PC-3 (cell line): ENCODE results near the gene PRDM12. TPM values are rescaled to one million over a fixed set of nuclear protein-coding genes. Genes with fewer than 3 reads are reported as not detected.

Experiments
- ATAC-seq: fragments of 200-7000 bp; cut with Tn5 transposase; 2 replicates; pipeline ENCODE4 v1.9.1; 2020; ENCODE audit warnings: mild to moderate bottlenecking, moderate library complexity
- BruUV-seq: library from RNA; stranded (reverse); fragments of 400-500 nt; replicated peaks from 2 replicates; lab custom pipeline; 2021; lab: Mats Ljungman, UMichigan
- CTCF ChIA-PET: fragments of 300-600 bp; sonication (Branson Sonifier 250); formaldehyde crosslinking; loops from one replicate; lab custom pipeline; 2022; ENCODE audit warnings: antibody characterized with exemption; lab: Charles Lee
- POLR2A ChIA-PET: fragments of 300-600 bp; sonication (Branson Sonifier 250); formaldehyde crosslinking; loops from one replicate; lab custom pipeline; 2022; ENCODE audit warnings: antibody characterized with exemption; ENCODE audit not compliant: unreplicated experiment; lab: Charles Lee
- DNase-seq: peaks from one replicate; pipeline ENCODE4 v3.0.0-alpha.2; 2015
- H2AFZ ChIP-seq: fragments of 300-600 bp; sonication (generic); 2 replicates; pipeline ENCODE4 v1.6.0; 2016; ENCODE audit warnings: antibody characterized with exemption, low read length
- H3F3A ChIP-seq: fragments of 300-600 bp; sonication (generic); one replicate; pipeline ENCODE4 v1.6.0; 2017; ENCODE audit warnings: antibody characterized with exemption, low read length, control low read depth, mild to moderate bottlenecking; ENCODE audit not compliant: unreplicated experiment
- H3K27ac ChIP-seq: fragments of 300-600 bp; sonication (generic); 2 replicates; pipeline ENCODE4 v1.5.1; 2016; ENCODE audit warnings: mild to moderate bottlenecking, low read length
- H3K27me3 ChIP-seq: fragments of 300-600 bp; sonication (generic); 2 replicates; pipeline ENCODE4 v1.6.1; 2016; ENCODE audit warnings: low read length, mixed read lengths
- H3K36me3 ChIP-seq: fragments of 300-600 bp; sonication (generic); 2 replicates; pipeline ENCODE4 v1.6.1; 2016; ENCODE audit warnings: low read depth, mixed run types, low read length, mixed read lengths
- H3K4me1 ChIP-seq: fragments of 300-600 bp; sonication (generic); 2 replicates; pipeline ENCODE4 v1.5.1; 2016; ENCODE audit warnings: low read length; ENCODE audit not compliant: insufficient read depth
- H3K4me2 ChIP-seq: fragments of 300-600 bp; sonication (generic); 2 replicates; pipeline ENCODE4 v1.6.0; 2016; ENCODE audit warnings: low read length
- H3K4me3 ChIP-seq: fragments of 300-600 bp; sonication (generic); 2 replicates; pipeline ENCODE4 v1.5.1; 2016; ENCODE audit warnings: mild to moderate bottlenecking, low read length, mixed read lengths
- H3K79me2 ChIP-seq: fragments of 300-600 bp; sonication (generic); 2 replicates; pipeline ENCODE4 v1.6.1; 2017; ENCODE audit warnings: low read length, mixed read lengths
- H3K9ac ChIP-seq: fragments of 300-600 bp; sonication (generic); 2 replicates; pipeline ENCODE4 v1.6.0; 2016; ENCODE audit warnings: mild to moderate bottlenecking, low read length
- H3K9me2 ChIP-seq: fragments of 300-600 bp; sonication (generic); replicated peaks from 2 replicates; pipeline ENCODE4 v1.6.1; 2016; ENCODE audit warnings: mixed run types, low read length, mixed read lengths
- H3K9me3 ChIP-seq: fragments of 300-600 bp; sonication (generic); 2 replicates; pipeline ENCODE4 v1.6.1; 2016; ENCODE audit warnings: low read length, mixed read lengths
- H4K20me1 ChIP-seq: fragments of 300-600 bp; sonication (generic); 2 replicates; pipeline ENCODE4 v1.6.1; 2016; ENCODE audit warnings: low read length, mixed read lengths
- CTCF ChIP-seq: fragments of 300-600 bp; sonication (generic); conservative IDR thresholded peaks from 2 replicates; pipeline ENCODE4 v1.5.1; 2017; ENCODE audit warnings: antibody characterized with exemption, low read depth, mild to moderate bottlenecking, low read length
- EZH2 ChIP-seq: fragments of 300-600 bp; sonication (generic); IDR thresholded peaks from one replicate; pipeline ENCODE4 v1.6.1; 2017; ENCODE audit warnings: antibody characterized with exemption, mild to moderate bottlenecking, low read length; ENCODE audit not compliant: unreplicated experiment
- EZH2phosphoT487 ChIP-seq: fragments of 300-600 bp; sonication (generic); IDR thresholded peaks from 2 replicates; pipeline ENCODE4 v1.6.1; 2018; ENCODE audit warnings: mild to moderate bottlenecking, antibody characterized with exemption, low read length, borderline replicate concordance
- intact Hi-C: fragments of 100-400 bp; cut with micrococcal nuclease; formaldehyde crosslinking; loops from 2 replicates; pipeline ENCODE4 v1.9.0; 2023
- microRNA-seq: library from miRNA; unstranded; fragments of <30 nt; microRNA quantifications from one replicate; pipeline ENCODE4 v1.1.0, GENCODE V29; 2020; ENCODE audit not compliant: unreplicated experiment
- total RNA-seq: library from RNA; depleted of rRNA; stranded (reverse); fragments of >200 nt; gene quantifications from 2 replicates; pipeline ENCODE4 v1.2.3, GENCODE V29; 2014; rRNA removed

The PRDM12 gene
- total RNA-seq, 1 experiment from 2014 or later: not detected

GRCh38 chr9:130731355-130731754, 67.0 kb downstream of the PRDM12 start:
- no peak for TF ChIP-seq EZH2phosphoT487
- TF ChIP-seq EZH2: no peak
- H2AFZ ChIP-seq: no peak overlapping the region
- DNase-seq (no peak), ATAC-seq (no peak)
- intact Hi-C loops: no loop called here
- peaks cover 41% of the 10 kb centered on the region for H3K4me1 ChIP-seq
- no peak overlapping the region for H3K9ac ChIP-seq
- ChIA-PET CTCF (no interaction called here), POLR2A (no interaction called here)
- no peak overlapping the region for H3K4me2 ChIP-seq
- H3K9me2 ChIP-seq: no peaks in the 10 kb centered on the region
- no peaks in the 10 kb centered on the region for H3K9me3 ChIP-seq
- H3F3A ChIP-seq: peaks cover 5% of the 10 kb centered on the region
- H3K4me3 ChIP-seq: no peak overlapping the region
- no peaks in the 10 kb centered on the region for H4K20me1 ChIP-seq
- H3K79me2 ChIP-seq: peaks cover 61% of the 10 kb centered on the region
- no peaks in the 10 kb centered on the region for H3K36me3 ChIP-seq
- no peak overlapping the region for H3K27ac ChIP-seq
- no peaks in the 10 kb centered on the region for H3K27me3 ChIP-seq
- BruUV-seq: no TSS peak

GRCh38 chr9:130732136-130732535, 67.7 kb downstream of the PRDM12 start:
- H3K9me2 ChIP-seq: no peaks in the 10 kb centered on the region
- H3F3A ChIP-seq: peaks cover 5% of the 10 kb centered on the region
- peak; percentile 41; the same call in 1 of the 2 replicates for TF ChIP-seq CTCF
- no peak for TF ChIP-seq EZH2
- BruUV-seq: no TSS peak
- no peak overlapping the region for H3K4me3 ChIP-seq
- POLR2A ChIA-PET: no interaction called here
- no peak overlapping the region for H3K4me2 ChIP-seq
- peaks cover 41% of the 10 kb centered on the region for H3K4me1 ChIP-seq
- no peak for DNase-seq
- intact Hi-C loops: no loop called here
- ATAC-seq: no peak
- H3K27me3 ChIP-seq: no peaks in the 10 kb centered on the region
- no peaks in the 10 kb centered on the region for H3K9me3 ChIP-seq
- no peak overlapping the region for H2AFZ ChIP-seq
- no peaks in the 10 kb centered on the region for H3K36me3 ChIP-seq
- H3K9ac ChIP-seq: no peak overlapping the region
- CTCF ChIA-PET: interaction anchor here (0.7 to 0.8 kb wide), 2 partner anchors 17 to 25 kb away, joined by 4 read pairs; no protein-coding TSS in a partner anchor
- H3K79me2 ChIP-seq: peaks cover 57% of the 10 kb centered on the region
- H4K20me1 ChIP-seq: no peaks in the 10 kb centered on the region
- no peak overlapping the region for H3K27ac ChIP-seq

Small RNA genes within 50 kb of the gene (microRNA-seq; reads per million reads assigned to microRNA genes)
- gene MIR6856: not detected

Other genes with a start within 250 kb of the PRDM12 start
- gene ASS1, start 219.6 kb upstream of the PRDM12 start, total RNA-seq: 74.1 and 83.0 TPM in 2 replicates
- 53.7 and 59.6 TPM in 2 replicates for gene FUBP3, start 85.0 kb upstream of the PRDM12 start, total RNA-seq
- gene EXOSC2, start 29.2 kb downstream of the PRDM12 start, total RNA-seq: 33.5 and 40.4 TPM in 2 replicates
- 22.8 and 28.3 TPM in 2 replicates for gene ABL1, start 170.7 kb downstream of the PRDM12 start, total RNA-seq
- not detected in 2 replicates for gene QRFP, start 232.2 kb downstream of the PRDM12 start, total RNA-seq